IMR-90 (cell line): ENCODE results near the gene FBXW5.

Source experiments
- BHLHE40 ChIP-seq: fragments of 150-350 bp; IDR thresholded peaks from 2 replicates; pipeline ENCODE4 v1.6.1; 2016; ENCODE audit warnings: mild to moderate bottlenecking, low read depth, low read length
- CEBPB ChIP-seq: IDR thresholded peaks from 2 replicates; pipeline ENCODE4 v1.6.1; 2012; ENCODE audit warnings: low read depth, low read length, improper control_type of control experiment
- CTCF ChIP-seq: conservative IDR thresholded peaks from 2 replicates; pipeline ENCODE4 v1.5.1; 2012; ENCODE audit warnings: mild to moderate bottlenecking, low read depth, low read length, improper control_type of control experiment
- ELK1 ChIP-seq: fragments of 150-350 bp; IDR thresholded peaks from 2 replicates; pipeline ENCODE4 v1.6.1; 2016; ENCODE audit warnings: low read depth, mild to moderate bottlenecking, low read length, moderate library complexity, borderline replicate concordance
- POLR2A ChIP-seq: IDR thresholded peaks from 2 replicates; pipeline ENCODE4 v1.6.1; 2012; ENCODE audit warnings: mild to moderate bottlenecking, low read depth, low read length

- TF ChIP-seq CTCF: no peak
- no peak for TF ChIP-seq ELK1
- no peak for TF ChIP-seq POLR2A
- no peak for TF ChIP-seq BHLHE40
- TF ChIP-seq CEBPB: no peak
Measured at GRCh38 chr9:136934277-136934676, 10.3 kb downstream of the FBXW5 start.
